HG03095 (cell line): ENCODE data around the gene FCHO1.

Experiments
- ATAC-seq: cut with Tn5 transposase; IDR thresholded peaks from one replicate; pipeline ENCODE4 v1.9.1; 2021; ENCODE audit warnings: moderate library complexity; ENCODE audit not compliant: unreplicated experiment

FCHO1 gene

GRCh38 chr19:17824339-17824738 is 73.1 kb downstream of the FCHO1 start:
- ATAC-seq, result no peak

- no peak for ATAC-seq
These were observed 75.3 kb downstream of the FCHO1 start for GRCh38 chr19:17826508-17827056.

GRCh38 chr19:17829855-17830566 is 78.7 kb downstream of the FCHO1 start:
- no peak for ATAC-seq

- no peak for ATAC-seq
These were observed 79.5 kb downstream of the FCHO1 start for GRCh38 chr19:17830567-17831418.

- no peak for ATAC-seq
These were observed 80.2 kb downstream of the FCHO1 start for GRCh38 chr19:17831419-17831888.

- no peak for ATAC-seq
These were observed 81.3 kb downstream of the FCHO1 start for GRCh38 chr19:17832443-17833208.

GRCh38 chr19:17834350-17835181 is 83.3 kb downstream of the FCHO1 start:
- ATAC-seq, result no peak

- no peak for ATAC-seq
These were observed 84.1 kb downstream of the FCHO1 start for GRCh38 chr19:17835182-17836006.

GRCh38 chr19:17836530-17836929 is 85.3 kb downstream of the FCHO1 start:
- ATAC-seq, result no peak

GRCh38 chr19:17837972-17838371 is 86.7 kb downstream of the FCHO1 start:
- no peak for ATAC-seq
